PC-3 (cell line): ENCODE results near the gene GPR148. TPM values are rescaled to one million over a fixed set of nuclear protein-coding genes. Genes with fewer than 3 reads are reported as not detected.

Experiments
- ATAC-seq: fragments of 200-7000 bp; cut with Tn5 transposase; 2 replicates; pipeline ENCODE4 v1.9.1; 2020; ENCODE audit warnings: mild to moderate bottlenecking, moderate library complexity
- BruUV-seq: library from RNA; stranded (reverse); fragments of 400-500 nt; replicated peaks from 2 replicates; lab custom pipeline; 2021; lab: Mats Ljungman, UMichigan
- CTCF ChIA-PET: fragments of 300-600 bp; sonication (Branson Sonifier 250); formaldehyde crosslinking; loops from one replicate; lab custom pipeline; 2022; ENCODE audit warnings: antibody characterized with exemption; lab: Charles Lee
- POLR2A ChIA-PET: fragments of 300-600 bp; sonication (Branson Sonifier 250); formaldehyde crosslinking; loops from one replicate; lab custom pipeline; 2022; ENCODE audit warnings: antibody characterized with exemption; ENCODE audit not compliant: unreplicated experiment; lab: Charles Lee
- DNase-seq: peaks from one replicate; pipeline ENCODE4 v3.0.0-alpha.2; 2015
- H2AFZ ChIP-seq: fragments of 300-600 bp; sonication (generic); 2 replicates; pipeline ENCODE4 v1.6.0; 2016; ENCODE audit warnings: antibody characterized with exemption, low read length
- H3F3A ChIP-seq: fragments of 300-600 bp; sonication (generic); one replicate; pipeline ENCODE4 v1.6.0; 2017; ENCODE audit warnings: antibody characterized with exemption, low read length, control low read depth, mild to moderate bottlenecking; ENCODE audit not compliant: unreplicated experiment
- H3K27ac ChIP-seq: fragments of 300-600 bp; sonication (generic); 2 replicates; pipeline ENCODE4 v1.5.1; 2016; ENCODE audit warnings: mild to moderate bottlenecking, low read length
- H3K27me3 ChIP-seq: fragments of 300-600 bp; sonication (generic); 2 replicates; pipeline ENCODE4 v1.6.1; 2016; ENCODE audit warnings: low read length, mixed read lengths
- H3K36me3 ChIP-seq: fragments of 300-600 bp; sonication (generic); 2 replicates; pipeline ENCODE4 v1.6.1; 2016; ENCODE audit warnings: low read depth, mixed run types, low read length, mixed read lengths
- H3K4me1 ChIP-seq: fragments of 300-600 bp; sonication (generic); 2 replicates; pipeline ENCODE4 v1.5.1; 2016; ENCODE audit warnings: low read length; ENCODE audit not compliant: insufficient read depth
- H3K4me2 ChIP-seq: fragments of 300-600 bp; sonication (generic); 2 replicates; pipeline ENCODE4 v1.6.0; 2016; ENCODE audit warnings: low read length
- H3K4me3 ChIP-seq: fragments of 300-600 bp; sonication (generic); 2 replicates; pipeline ENCODE4 v1.5.1; 2016; ENCODE audit warnings: mild to moderate bottlenecking, low read length, mixed read lengths
- H3K79me2 ChIP-seq: fragments of 300-600 bp; sonication (generic); 2 replicates; pipeline ENCODE4 v1.6.1; 2017; ENCODE audit warnings: low read length, mixed read lengths
- H3K9ac ChIP-seq: fragments of 300-600 bp; sonication (generic); 2 replicates; pipeline ENCODE4 v1.6.0; 2016; ENCODE audit warnings: mild to moderate bottlenecking, low read length
- H3K9me2 ChIP-seq: fragments of 300-600 bp; sonication (generic); replicated peaks from 2 replicates; pipeline ENCODE4 v1.6.1; 2016; ENCODE audit warnings: mixed run types, low read length, mixed read lengths
- H3K9me3 ChIP-seq: fragments of 300-600 bp; sonication (generic); 2 replicates; pipeline ENCODE4 v1.6.1; 2016; ENCODE audit warnings: low read length, mixed read lengths
- H4K20me1 ChIP-seq: fragments of 300-600 bp; sonication (generic); 2 replicates; pipeline ENCODE4 v1.6.1; 2016; ENCODE audit warnings: low read length, mixed read lengths
- EZH2 ChIP-seq: fragments of 300-600 bp; sonication (generic); IDR thresholded peaks from one replicate; pipeline ENCODE4 v1.6.1; 2017; ENCODE audit warnings: antibody characterized with exemption, mild to moderate bottlenecking, low read length; ENCODE audit not compliant: unreplicated experiment
- EZH2phosphoT487 ChIP-seq: fragments of 300-600 bp; sonication (generic); IDR thresholded peaks from 2 replicates; pipeline ENCODE4 v1.6.1; 2018; ENCODE audit warnings: mild to moderate bottlenecking, antibody characterized with exemption, low read length, borderline replicate concordance
- intact Hi-C: fragments of 100-400 bp; cut with micrococcal nuclease; formaldehyde crosslinking; loops from 2 replicates; pipeline ENCODE4 v1.9.0; 2023
- total RNA-seq: library from RNA; depleted of rRNA; stranded (reverse); fragments of >200 nt; gene quantifications from 2 replicates; pipeline ENCODE4 v1.2.3, GENCODE V29; 2014
- TF ChIP-seq, protein P1 (sequence below): fragments of 300-600 bp; sonication (generic); conservative IDR thresholded peaks from 2 replicates; pipeline ENCODE4 v1.5.1; 2017; ENCODE audit warnings: antibody characterized with exemption, low read depth, mild to moderate bottlenecking, low read length

The GPR148 gene
- total RNA-seq, 1 experiment from 2014 or later, result not detected

DNA sequence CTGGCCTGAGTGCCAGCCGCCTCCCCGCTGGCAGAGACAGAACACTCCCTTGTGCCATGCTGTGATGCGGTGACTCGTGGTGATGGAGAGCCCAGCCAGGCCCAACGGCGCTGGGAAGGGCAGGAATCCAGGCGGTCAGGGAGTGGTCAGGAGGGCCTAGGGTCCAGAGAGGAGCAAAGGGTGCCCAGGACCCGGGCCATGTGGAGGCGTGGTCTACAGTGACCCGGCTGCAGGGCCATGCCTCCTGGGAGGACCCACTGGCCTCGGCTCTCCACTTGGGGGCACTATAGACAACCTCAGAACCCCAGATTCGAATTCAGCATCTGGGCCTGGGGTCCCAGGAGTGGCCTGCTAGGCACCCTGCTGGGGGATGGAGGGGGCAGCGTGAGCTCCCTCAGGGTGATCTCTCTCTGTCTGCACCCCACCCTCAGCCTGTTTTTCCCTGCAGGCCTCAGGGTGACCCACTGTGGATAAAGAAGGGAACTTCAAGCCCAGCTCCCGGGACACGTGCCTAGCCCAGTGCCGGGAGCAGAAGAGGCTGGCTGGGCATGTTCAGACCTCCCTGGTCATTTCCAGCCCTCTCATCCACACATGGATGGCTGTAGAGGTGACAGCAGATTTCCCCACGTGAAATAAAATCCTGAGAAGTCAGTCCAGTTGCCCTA, 39.5 kb downstream of the GPR148 start:
- Histone ChIP-seq H3K4me2 (no peak overlapping the region), H3K27ac (no peak overlapping the region), H3K36me3 (no peaks in the 10 kb centered on the region), H3K79me2 (no peaks in the 10 kb centered on the region), H3K9me2 (no peaks in the 10 kb centered on the region), H3K27me3 (peaks cover 42% of the 10 kb centered on the region), H3K9me3 (no peaks in the 10 kb centered on the region), H2AFZ (no peak overlapping the region), H3F3A (no peaks in the 10 kb centered on the region), H4K20me1 (no peaks in the 10 kb centered on the region), H3K9ac (no peak overlapping the region), H3K4me3 (no peak overlapping the region), H3K4me1 (no peaks in the 10 kb centered on the region)
- no peak for TF ChIP-seq EZH2
- no peak for TF ChIP-seq EZH2phosphoT487
- TF ChIP-seq, protein P1, sequence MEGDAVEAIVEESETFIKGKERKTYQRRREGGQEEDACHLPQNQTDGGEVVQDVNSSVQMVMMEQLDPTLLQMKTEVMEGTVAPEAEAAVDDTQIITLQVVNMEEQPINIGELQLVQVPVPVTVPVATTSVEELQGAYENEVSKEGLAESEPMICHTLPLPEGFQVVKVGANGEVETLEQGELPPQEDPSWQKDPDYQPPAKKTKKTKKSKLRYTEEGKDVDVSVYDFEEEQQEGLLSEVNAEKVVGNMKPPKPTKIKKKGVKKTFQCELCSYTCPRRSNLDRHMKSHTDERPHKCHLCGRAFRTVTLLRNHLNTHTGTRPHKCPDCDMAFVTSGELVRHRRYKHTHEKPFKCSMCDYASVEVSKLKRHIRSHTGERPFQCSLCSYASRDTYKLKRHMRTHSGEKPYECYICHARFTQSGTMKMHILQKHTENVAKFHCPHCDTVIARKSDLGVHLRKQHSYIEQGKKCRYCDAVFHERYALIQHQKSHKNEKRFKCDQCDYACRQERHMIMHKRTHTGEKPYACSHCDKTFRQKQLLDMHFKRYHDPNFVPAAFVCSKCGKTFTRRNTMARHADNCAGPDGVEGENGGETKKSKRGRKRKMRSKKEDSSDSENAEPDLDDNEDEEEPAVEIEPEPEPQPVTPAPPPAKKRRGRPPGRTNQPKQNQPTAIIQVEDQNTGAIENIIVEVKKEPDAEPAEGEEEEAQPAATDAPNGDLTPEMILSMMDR, result peak; percentile 41
- ATAC-seq, result peak; percentile 37; the same call in 1 of the 2 replicates
- no TSS peak for BruUV-seq
- ChIA-PET POLR2A (no interaction called here), CTCF (no interaction called here)
- no peak for DNase-seq
- intact Hi-C loops, result no loop called here

GRCh38 chr2:130769343-130769907, 40.6 kb downstream of the GPR148 start:
- TF ChIP-seq EZH2 (no peak), EZH2phosphoT487 (no peak)
- TF ChIP-seq, protein P1, result no peak
- Histone ChIP-seq H3K27ac (no peak overlapping the region), H4K20me1 (no peaks in the 10 kb centered on the region), H3K9ac (no peak overlapping the region), H3K79me2 (no peaks in the 10 kb centered on the region), H3K4me3 (no peak overlapping the region), H3K27me3 (peaks cover 34% of the 10 kb centered on the region), H3K9me2 (no peaks in the 10 kb centered on the region), H3F3A (no peaks in the 10 kb centered on the region), H3K4me1 (no peaks in the 10 kb centered on the region), H2AFZ (no peak overlapping the region), H3K9me3 (no peaks in the 10 kb centered on the region), H3K36me3 (no peaks in the 10 kb centered on the region), H3K4me2 (no peak overlapping the region)
- CTCF ChIA-PET, result no interaction called here
- no peak for DNase-seq
- intact Hi-C loops, result no loop called here
- ATAC-seq, result no peak
- POLR2A ChIA-PET, result no interaction called here
- BruUV-seq, result no TSS peak

DNA sequence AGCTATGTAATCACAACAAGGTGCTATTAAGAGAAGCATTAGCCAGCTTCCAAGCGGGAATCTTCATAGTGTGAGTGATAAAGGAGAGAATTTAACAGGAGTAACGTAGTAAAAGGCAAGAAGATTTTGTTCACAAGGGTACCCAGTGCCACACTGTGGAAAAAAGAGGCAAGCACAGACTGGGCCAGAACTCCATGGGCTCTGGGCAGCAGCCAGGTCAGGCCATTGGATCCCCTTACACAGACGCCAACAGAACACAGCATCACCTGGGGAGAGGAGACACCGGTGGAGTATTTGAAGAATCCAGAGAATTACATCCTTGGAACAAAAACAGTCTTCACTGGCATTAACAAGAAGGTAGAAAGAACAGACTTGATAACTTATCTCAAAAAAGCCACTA, 47.7 kb downstream of the GPR148 start:
- H4K20me1 ChIP-seq, result no peaks in the 10 kb centered on the region
- no peak overlapping the region for H3K4me2 ChIP-seq
- H3F3A ChIP-seq, result no peaks in the 10 kb centered on the region
- H3K36me3 ChIP-seq, result no peaks in the 10 kb centered on the region
- no peaks in the 10 kb centered on the region for H3K4me1 ChIP-seq
- peaks cover 11% of the 10 kb centered on the region for H3K27me3 ChIP-seq
- H3K27ac ChIP-seq, result no peak overlapping the region
- H2AFZ ChIP-seq, result no peak overlapping the region
- intact Hi-C loops, result no loop called here
- ChIA-PET POLR2A (no interaction called here), CTCF (interaction anchor here (1.0 kb wide), 1 partner anchor 21 kb away, joined by 3 read pairs; no protein-coding TSS in a partner anchor)
- H3K79me2 ChIP-seq, result no peaks in the 10 kb centered on the region
- TF ChIP-seq EZH2 (no peak), EZH2phosphoT487 (no peak)
- TF ChIP-seq, protein P1, result peak; percentile 24; the same call in 1 of the 2 replicates
- DNase-seq (no peak), ATAC-seq (peak; percentile 53; the same call in 1 of the 2 replicates)
- H3K9me2 ChIP-seq, result no peaks in the 10 kb centered on the region
- no peak overlapping the region for H3K9ac ChIP-seq
- BruUV-seq, result no TSS peak
- H3K9me3 ChIP-seq, result no peaks in the 10 kb centered on the region
- no peak overlapping the region for H3K4me3 ChIP-seq
